ENCODE measurements around the gene MRPS18B.
A peak's percentile ranks its signal among the peaks of the same experiment; 100 is the strongest.

Gene MRPS18B

GRCh38 chr6:30643656-30644055 is 26.0 kb downstream of the MRPS18B start:
- Histone ChIP-seq H3K27ac (replicated peaks) (peak overlapping the region; percentile 0; the same call in 1 of the 2 replicates), H3K4me3 (replicated peaks; ENCODE audit: insufficient read depth, low read length) (no peak overlapping the region), H3K27me3 (ENCODE audit: insufficient read depth, poor library complexity, severe bottlenecking) (no peaks in the 10 kb centered on the region)
- TF ChIP-seq POLR2AphosphoS5 (IDR thresholded peaks at IDR 0.05; ENCODE audit: low read depth): no peak
- TF ChIP-seq CTCF (IDR thresholded peaks at IDR 0.05; ENCODE audit: insufficient read depth, low read length): no peak
- DNase-seq (ENCODE audit: low read depth in 1 of 2, low spot score in 1 of 2): no peak

- TF ChIP-seq CTCF (IDR thresholded peaks at IDR 0.05; ENCODE audit: insufficient read depth, low read length): no peak
- TF ChIP-seq POLR2AphosphoS5 (IDR thresholded peaks at IDR 0.05; ENCODE audit: low read depth): no peak
- TF ChIP-seq GABPA (IDR thresholded peaks at IDR 0.05; ENCODE audit: low read depth): no peak
- TF ChIP-seq SPI1 (IDR thresholded peaks at IDR 0.05; ENCODE audit: borderline replicate concordance, low read depth): no peak
- TF ChIP-seq REST (IDR thresholded peaks at IDR 0.05; ENCODE audit: insufficient replicate concordance, low read depth): no peak
- DNase-seq (ENCODE audit: low read depth in 1 of 2, low spot score in 1 of 2): no peak
- Histone ChIP-seq H3K27me3 (ENCODE audit: insufficient read depth, poor library complexity, severe bottlenecking) (no peaks in the 10 kb centered on the region), H3K4me3 (replicated peaks; ENCODE audit: insufficient read depth, low read length) (no peak overlapping the region), H3K27ac (replicated peaks) (no peak overlapping the region)
Measured at GRCh38 chr6:30644769-30645168, 27.1 kb downstream of the MRPS18B start.

GRCh38 chr6:30645989-30646388 is 28.3 kb downstream of the MRPS18B start:
- H3K4me3 ChIP-seq (replicated peaks; ENCODE audit: insufficient read depth, low read length): no peak overlapping the region
- no peaks in the 10 kb centered on the region for H3K27me3 ChIP-seq (ENCODE audit: insufficient read depth, poor library complexity, severe bottlenecking)
- no peak for DNase-seq (ENCODE audit: low read depth in 1 of 2, low spot score in 1 of 2)
- TF ChIP-seq REST (IDR thresholded peaks at IDR 0.05; ENCODE audit: insufficient replicate concordance, low read depth): no peak
- no peak for TF ChIP-seq POLR2AphosphoS5 (IDR thresholded peaks at IDR 0.05; ENCODE audit: low read depth)
- no peak for TF ChIP-seq GABPA (IDR thresholded peaks at IDR 0.05; ENCODE audit: low read depth)
- TF ChIP-seq CTCF (IDR thresholded peaks at IDR 0.05; ENCODE audit: insufficient read depth, low read length): no peak
- no peak for TF ChIP-seq SPI1 (IDR thresholded peaks at IDR 0.05; ENCODE audit: borderline replicate concordance, low read depth)
- H3K27ac ChIP-seq (replicated peaks): no peak overlapping the region

All from HL-60 (cell line).